ENCODE data around the gene ZNRF4.

- no peak for TF ChIP-seq CTCF (IDR thresholded peaks at IDR 0.05; ENCODE audit: low read length)
- TF ChIP-seq EZH2 (IDR thresholded peaks at IDR 0.05; ENCODE audit: borderline replicate concordance, low read length) = no peak
These were observed 47.9 kb upstream of the ZNRF4 start for GRCh38 chr19:5407356-5407755.
